ENCODE measurements around the gene NDC1. TPM values are rescaled to one million over a fixed set of nuclear protein-coding genes. Genes with fewer than 3 reads are reported as not detected.

The NDC1 gene
- total RNA-seq, 8 experiments from 2014 or later = 10.5 to 36.4 (median 16.6) TPM

- in situ Hi-C loops (cut with MboI; ENCODE audit: low pct_unique_long_range_greater_than_20kb in 2 of 9, low sequenced_read_pairs in 9 of 9, unreplicated experiment in 9 of 9) = loop anchor here in 1 of 9 experiments (25.0 kb wide), 1 partner anchor 267 kb away; no protein-coding TSS in a partner anchor
- Histone ChIP-seq H3K4me3 (no peak overlapping the region), H3K27ac (no peak overlapping the region), H3K4me1 (replicated peaks in 1 of 2) (no peaks in the 10 kb centered on the region)
- ATAC-seq (replicated peaks in 6 of 8) = peak in 3 of 8 experiments; percentile 68 to 77 (median 77)
- 2 to 92% (median 48%) methylated on average over 2 to 6 of the region's 6 CpGs for WGBS, 10 experiments
Measured at GRCh38 chr1:53754484-53755312, 83.4 kb downstream of the NDC1 start.

- WGBS, 10 experiments = 65 to 94% (median 80%) methylated on average over 1 to 6 of the region's 6 CpGs; no CpG with 5 or more reads in 2 of the 10 experiments
- ATAC-seq (replicated peaks in 6 of 8) = no peak
- no peaks in the 10 kb centered on the region for H3K4me1 ChIP-seq (replicated peaks in 1 of 2)
- H3K27ac ChIP-seq = no peak overlapping the region
- in situ Hi-C loops (cut with MboI; ENCODE audit: low pct_unique_long_range_greater_than_20kb in 2 of 9, low sequenced_read_pairs in 9 of 9, unreplicated experiment in 9 of 9) = loop anchor here in 1 of 9 experiments (25.0 kb wide), 1 partner anchor 265 kb away; no protein-coding TSS in a partner anchor
- no peak overlapping the region for H3K4me3 ChIP-seq
Measured at GRCh38 chr1:53752281-53752680, 85.8 kb downstream of the NDC1 start.

GRCh38 chr1:53747841-53748240 is 90.3 kb downstream of the NDC1 start:
- H3K4me1 ChIP-seq (replicated peaks in 1 of 2) = no peaks in the 10 kb centered on the region
- H3K27ac ChIP-seq = no peak overlapping the region
- in situ Hi-C loops (cut with MboI; ENCODE audit: low pct_unique_long_range_greater_than_20kb in 2 of 9, low sequenced_read_pairs in 9 of 9, unreplicated experiment in 9 of 9) = loop anchor here in 3 of 9 experiments (25.0 kb wide), 1 partner anchor 261 kb away; no protein-coding TSS in a partner anchor
- no peak overlapping the region for H3K4me3 ChIP-seq
- WGBS, 10 experiments = 33 to 100% (median 83%) methylated on average over 1 to 8 of the region's 8 CpGs; no CpG with 5 or more reads in 1 of the 10 experiments
- ATAC-seq (replicated peaks in 6 of 8) = no peak

GRCh38 chr1:53740621-53741105 is 97.4 kb downstream of the NDC1 start:
- H3K4me1 ChIP-seq (replicated peaks in 1 of 2) = peaks cover 0 to 5% of the 10 kb centered on the region in 2 donors
- WGBS, 10 experiments = 0 to 100% (median 35%) methylated on average over 1 to 4 of the region's 8 CpGs; no CpG with 5 or more reads in 6 of the 10 experiments
- no peak for ATAC-seq (replicated peaks in 6 of 8)
- H3K4me3 ChIP-seq = no peak overlapping the region
- no peak overlapping the region for H3K27ac ChIP-seq
- in situ Hi-C loops (cut with MboI; ENCODE audit: low pct_unique_long_range_greater_than_20kb in 2 of 9, low sequenced_read_pairs in 9 of 9, unreplicated experiment in 9 of 9) = loop anchor here in 3 of 9 experiments (25.0 kb wide), 1 partner anchor 253 kb away; no protein-coding TSS in a partner anchor

GRCh38 chr1:53739109-53739681 is 98.9 kb downstream of the NDC1 start, which contains the start of gene GLIS1:
GLIS1 (minus strand) TSS chr1:53739164; CDS start chr1:53738064, 1,100 bp downstream.
- no peak within 1 kb of the TSS for H3K27ac ChIP-seq
- WGBS, 10 experiments = 0 to 2% (median 1%) methylated on average over 2 to 34 of the region's 73 CpGs; no CpG with 5 or more reads in 6 of the 10 experiments
- H3K4me1 ChIP-seq (replicated peaks in 1 of 2) = peaks cover 0 to 5% of the 10 kb centered on the region in 2 donors
- ATAC-seq (replicated peaks in 6 of 8) = peak; percentile 86 to 98 (median 97)
- peak within 1 kb of the TSS; percentile 40 to 55 (median 46) for H3K4me3 ChIP-seq
- in situ Hi-C loops (cut with MboI; ENCODE audit: low pct_unique_long_range_greater_than_20kb in 2 of 9, low sequenced_read_pairs in 9 of 9, unreplicated experiment in 9 of 9) = loop anchor here in 3 of 9 experiments (25.0 kb wide), 1 partner anchor 252 kb away; no protein-coding TSS in a partner anchor

- peak overlapping the region; percentile 40 to 55 (median 46) for H3K4me3 ChIP-seq
- in situ Hi-C loops (cut with MboI; ENCODE audit: low pct_unique_long_range_greater_than_20kb in 2 of 9, low sequenced_read_pairs in 9 of 9, unreplicated experiment in 9 of 9) = loop anchor here in 3 of 9 experiments (25.0 kb wide), 1 partner anchor 251 kb away; no protein-coding TSS in a partner anchor
- ATAC-seq (replicated peaks in 6 of 8) = peak in 6 of 8 experiments; percentile 12 to 50 (median 42)
- peaks cover 0 to 5% of the 10 kb centered on the region in 2 donors for H3K4me1 ChIP-seq (replicated peaks in 1 of 2)
- WGBS, 10 experiments = 0 to 9% (median 3%) methylated on average over 1 to 33 of the region's 101 CpGs; no CpG with 5 or more reads in 4 of the 10 experiments
- no peak overlapping the region for H3K27ac ChIP-seq
Measured at GRCh38 chr1:53738205-53739108, 99.6 kb downstream of the NDC1 start.

GRCh38 chr1:53737648-53738204 is 100.4 kb downstream of the NDC1 start:
- H3K4me3 ChIP-seq = peak overlapping the region in 4 of 5 donors; percentile 3 to 51 (median 43)
- no peak overlapping the region for H3K27ac ChIP-seq
- no peak for ATAC-seq (replicated peaks in 6 of 8)
- peaks cover 0 to 5% of the 10 kb centered on the region in 2 donors for H3K4me1 ChIP-seq (replicated peaks in 1 of 2)
- in situ Hi-C loops (cut with MboI; ENCODE audit: low pct_unique_long_range_greater_than_20kb in 2 of 9, low sequenced_read_pairs in 9 of 9, unreplicated experiment in 9 of 9) = loop anchor here in 3 of 9 experiments (25.0 kb wide), 1 partner anchor 250 kb away; no protein-coding TSS in a partner anchor
- WGBS, 10 experiments = 4 to 7% (median 7%) methylated on average over 5 to 15 of the region's 58 CpGs; no CpG with 5 or more reads in 6 of the 10 experiments

- Histone ChIP-seq H3K4me3 (no peak overlapping the region), H3K4me1 (replicated peaks in 1 of 2) (peaks cover 0 to 5% of the 10 kb centered on the region in 2 donors), H3K27ac (no peak overlapping the region)
- 20 to 92% (median 76%) methylated on average over 1 to 11 of the region's 11 CpGs; no CpG with 5 or more reads in 1 of the 10 experiments for WGBS, 10 experiments
- in situ Hi-C loops (cut with MboI; ENCODE audit: low pct_unique_long_range_greater_than_20kb in 2 of 9, low sequenced_read_pairs in 9 of 9, unreplicated experiment in 9 of 9) = loop anchor here in 3 of 9 experiments (25.0 kb wide), 1 partner anchor 249 kb away; no protein-coding TSS in a partner anchor
- no peak for ATAC-seq (replicated peaks in 6 of 8)
Measured at GRCh38 chr1:53736290-53736689, 101.8 kb downstream of the NDC1 start.

- no peak overlapping the region for H3K4me3 ChIP-seq
- H3K4me1 ChIP-seq (replicated peaks in 1 of 2) = peaks cover 0 to 5% of the 10 kb centered on the region in 2 donors
- ATAC-seq (replicated peaks in 6 of 8) = no peak
- 60 to 100% (median 84%) methylated on average over 1 to 5 of the region's 5 CpGs; no CpG with 5 or more reads in 3 of the 10 experiments for WGBS, 10 experiments
- in situ Hi-C loops (cut with MboI; ENCODE audit: low pct_unique_long_range_greater_than_20kb in 2 of 9, low sequenced_read_pairs in 9 of 9, unreplicated experiment in 9 of 9) = loop anchor here in 3 of 9 experiments (25.0 kb wide), 1 partner anchor 248 kb away; no protein-coding TSS in a partner anchor
- no peak overlapping the region for H3K27ac ChIP-seq
Measured at GRCh38 chr1:53735681-53736080, 102.4 kb downstream of the NDC1 start.

- Histone ChIP-seq H3K27ac (no peak overlapping the region), H3K4me3 (no peak overlapping the region), H3K4me1 (replicated peaks in 1 of 2) (peaks cover 0 to 5% of the 10 kb centered on the region in 2 donors)
- in situ Hi-C loops (cut with MboI; ENCODE audit: low pct_unique_long_range_greater_than_20kb in 2 of 9, low sequenced_read_pairs in 9 of 9, unreplicated experiment in 9 of 9) = loop anchor here in 3 of 9 experiments (25.0 kb wide), 1 partner anchor 248 kb away; no protein-coding TSS in a partner anchor
- 30 to 70% (median 56%) methylated on average over 1 to 5 of the region's 5 CpGs; no CpG with 5 or more reads in 1 of the 10 experiments for WGBS, 10 experiments
- no peak for ATAC-seq (replicated peaks in 6 of 8)
Measured at GRCh38 chr1:53735261-53735660, 102.8 kb downstream of the NDC1 start.

- in situ Hi-C loops (cut with MboI; ENCODE audit: low pct_unique_long_range_greater_than_20kb in 2 of 9, low sequenced_read_pairs in 9 of 9, unreplicated experiment in 9 of 9) = loop anchor here in 3 of 9 experiments (25.0 kb wide), 1 partner anchor 247 kb away; no protein-coding TSS in a partner anchor
- H3K4me1 ChIP-seq (replicated peaks in 1 of 2) = peaks cover 0 to 5% of the 10 kb centered on the region in 2 donors
- ATAC-seq (replicated peaks in 6 of 8) = no peak
- no peak overlapping the region for H3K4me3 ChIP-seq
- WGBS, 10 experiments = 0 to 87% (median 44%) methylated on average over 1 to 9 of the region's 10 CpGs; no CpG with 5 or more reads in 2 of the 10 experiments
- H3K27ac ChIP-seq = no peak overlapping the region
Measured at GRCh38 chr1:53734650-53735211, 103.4 kb downstream of the NDC1 start.
